ENCODE results near the gene PCDHA11. TPM values are rescaled to one million over a fixed set of nuclear protein-coding genes. Genes with fewer than 3 reads are reported as not detected.
"Not testable (repeated sequence)": the region's sequence is repeated elsewhere in the genome, so short reads cannot be mapped to it uniquely, and the experiment has no call there.

PCDHA11 gene
- total RNA-seq, 1 experiment from 2014 or later, result not detected

DNA sequence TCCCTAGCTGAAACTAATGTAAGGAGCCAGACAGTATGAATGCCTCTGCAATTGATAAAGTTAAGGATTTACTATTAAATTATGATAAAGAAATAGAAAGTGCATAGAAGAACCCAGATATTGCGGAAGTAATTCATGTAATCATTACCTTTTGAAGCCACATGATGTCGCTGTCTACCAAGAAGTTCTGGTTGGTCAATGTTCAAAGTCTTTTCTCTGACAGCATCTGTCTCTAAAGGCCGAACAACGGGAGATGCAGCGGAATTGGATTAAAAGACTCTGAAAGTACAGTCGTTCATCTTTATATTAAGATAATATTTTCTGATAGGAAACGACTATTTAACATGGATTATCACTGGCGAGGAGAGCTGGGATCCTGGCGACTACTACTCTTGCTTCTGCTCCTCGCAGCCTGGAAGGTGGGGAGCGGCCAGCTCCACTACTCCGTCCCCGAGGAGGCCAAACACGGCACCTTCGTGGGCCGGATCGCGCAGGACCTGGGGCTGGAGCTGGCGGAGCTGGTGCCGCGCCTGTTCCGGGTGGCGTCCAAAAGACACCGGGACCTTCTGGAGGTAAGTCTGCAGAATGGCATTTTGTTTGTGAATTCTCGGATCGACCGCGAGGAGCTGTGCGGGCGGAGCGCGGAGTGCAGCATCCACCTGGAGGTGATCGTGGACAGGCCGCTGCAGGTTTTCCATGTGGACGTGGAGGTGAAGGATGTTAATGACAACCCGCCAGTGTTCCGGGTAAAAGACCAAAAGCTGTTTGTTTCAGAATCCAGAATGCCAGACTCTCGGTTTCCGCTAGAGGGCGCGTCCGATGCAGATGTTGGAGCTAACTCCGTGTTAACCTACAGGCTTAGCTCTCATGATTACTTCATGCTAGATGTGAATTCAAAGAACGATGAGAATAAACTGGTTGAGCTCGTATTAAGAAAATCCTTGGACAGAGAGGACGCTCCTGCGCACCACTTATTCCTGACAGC is 27.5 kb upstream of the PCDHA11 start, which contains the start of gene PCDHA8:
Gene PCDHA8, plus strand, starts transcription at position 210 of the 985 bp plus-strand sequence. Its CDS starts 135 bp downstream, at position 345.
- Mint-ChIP-seq H3K36me3 (ENCODE audit: insufficient read depth, unreplicated experiment) (no peaks in the 10 kb centered on the region), H3K9me3 (ENCODE audit: unreplicated experiment) (no peaks in the 10 kb centered on the region), H3K4me3 (ENCODE audit: unreplicated experiment) (no peak within 1 kb of the TSS), H3K27me3 (ENCODE audit: insufficient read depth, unreplicated experiment) (no peaks in the 10 kb centered on the region), H3K27ac (ENCODE audit: unreplicated experiment) (no peak within 1 kb of the TSS), H3K4me1 (ENCODE audit: low read depth, unreplicated experiment) (no peaks in the 10 kb centered on the region)
- Histone ChIP-seq H3K4me1 (no peaks in the 10 kb centered on the region), H3K4me3 (ENCODE audit: low read depth, low read length) (no peak within 1 kb of the TSS), H3K9me3 (0 out of 2 replicates have a peak, but pooled peaks cover 3% of the 10 kb centered on the region), H3K27me3 (replicated peaks; ENCODE audit: control insufficient read depth, insufficient read depth, low read length) (no peaks in the 10 kb centered on the region), H3K36me3 (ENCODE audit: control insufficient read depth, insufficient read depth, low read length) (no peaks in the 10 kb centered on the region)
- BruUV-seq (replicated peaks), result no TSS peak
- ChIA-PET POLR2A (no interaction called here), CTCF (interaction anchor here (0.6 kb wide), 1 partner anchor 587 kb away, joined by 3 read pairs; no protein-coding TSS in a partner anchor)
- no peak for DNase-seq
- intact Hi-C loops (cut with micrococcal nuclease; ENCODE audit: unreplicated experiment), result loop anchor here (1.0 kb wide), 1 partner anchor 200 kb away; no protein-coding TSS in a partner anchor
- TF ChIP-seq, protein P1, sequence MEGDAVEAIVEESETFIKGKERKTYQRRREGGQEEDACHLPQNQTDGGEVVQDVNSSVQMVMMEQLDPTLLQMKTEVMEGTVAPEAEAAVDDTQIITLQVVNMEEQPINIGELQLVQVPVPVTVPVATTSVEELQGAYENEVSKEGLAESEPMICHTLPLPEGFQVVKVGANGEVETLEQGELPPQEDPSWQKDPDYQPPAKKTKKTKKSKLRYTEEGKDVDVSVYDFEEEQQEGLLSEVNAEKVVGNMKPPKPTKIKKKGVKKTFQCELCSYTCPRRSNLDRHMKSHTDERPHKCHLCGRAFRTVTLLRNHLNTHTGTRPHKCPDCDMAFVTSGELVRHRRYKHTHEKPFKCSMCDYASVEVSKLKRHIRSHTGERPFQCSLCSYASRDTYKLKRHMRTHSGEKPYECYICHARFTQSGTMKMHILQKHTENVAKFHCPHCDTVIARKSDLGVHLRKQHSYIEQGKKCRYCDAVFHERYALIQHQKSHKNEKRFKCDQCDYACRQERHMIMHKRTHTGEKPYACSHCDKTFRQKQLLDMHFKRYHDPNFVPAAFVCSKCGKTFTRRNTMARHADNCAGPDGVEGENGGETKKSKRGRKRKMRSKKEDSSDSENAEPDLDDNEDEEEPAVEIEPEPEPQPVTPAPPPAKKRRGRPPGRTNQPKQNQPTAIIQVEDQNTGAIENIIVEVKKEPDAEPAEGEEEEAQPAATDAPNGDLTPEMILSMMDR (IDR thresholded peaks at IDR 0.05; ENCODE audit: insufficient read depth in 1 of 2, low read depth in 1 of 2, low read length in 1 of 2, severe bottlenecking in 1 of 2, unreplicated experiment in 1 of 2), result no peak

DNA sequence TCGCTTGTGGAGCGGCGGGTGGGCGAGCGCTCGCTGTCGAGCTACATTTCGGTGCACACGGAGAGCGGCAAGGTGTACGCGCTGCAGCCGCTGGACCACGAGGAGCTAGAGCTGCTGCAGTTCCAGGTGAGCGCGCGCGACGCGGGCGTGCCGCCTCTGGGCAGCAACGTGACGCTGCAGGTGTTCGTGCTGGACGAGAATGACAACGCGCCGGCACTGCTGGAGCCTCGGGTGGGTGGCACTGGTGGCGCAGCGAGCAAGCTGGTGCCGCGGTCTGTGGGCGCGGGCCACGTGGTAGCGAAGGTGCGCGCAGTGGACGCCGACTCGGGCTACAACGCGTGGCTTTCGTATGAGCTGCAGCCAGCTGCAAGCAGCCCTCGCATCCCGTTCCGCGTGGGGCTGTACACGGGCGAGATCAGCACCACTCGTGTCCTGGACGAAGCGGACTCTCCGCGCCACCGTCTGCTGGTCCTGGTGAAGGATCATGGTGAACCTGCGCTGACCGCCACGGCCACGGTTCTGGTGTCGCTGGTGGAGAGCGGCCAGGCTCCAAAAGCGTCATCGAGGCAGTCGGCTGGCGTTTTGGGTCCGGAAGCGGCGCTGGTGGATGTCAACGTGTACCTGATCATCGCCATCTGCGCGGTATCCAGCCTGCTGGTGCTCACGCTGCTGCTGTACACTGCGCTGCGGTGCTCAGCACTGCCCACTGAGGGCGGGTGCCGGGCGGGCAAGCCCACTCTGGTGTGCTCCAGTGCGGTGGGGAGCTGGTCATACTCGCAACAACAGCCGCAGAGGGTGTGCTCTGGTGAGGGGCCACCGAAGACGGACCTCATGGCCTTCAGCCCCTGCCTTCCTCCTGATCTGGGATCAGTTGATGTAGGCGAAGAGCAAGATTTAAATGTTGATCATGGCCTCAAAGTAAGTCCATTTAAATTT is 25.7 kb upstream of the PCDHA11 start:
- H3K27me3 ChIP-seq (replicated peaks; ENCODE audit: control insufficient read depth, insufficient read depth, low read length), result no peaks in the 10 kb centered on the region
- CTCF ChIA-PET, result no interaction called here
- no peak for DNase-seq
- POLR2A ChIA-PET, result no interaction called here
- no peaks in the 10 kb centered on the region for H3K4me1 Mint-ChIP-seq (ENCODE audit: low read depth, unreplicated experiment)
- no peaks in the 10 kb centered on the region for H3K27me3 Mint-ChIP-seq (ENCODE audit: insufficient read depth, unreplicated experiment)
- H3K4me3 Mint-ChIP-seq (ENCODE audit: unreplicated experiment), result no peak overlapping the region
- no peaks in the 10 kb centered on the region for H3K36me3 Mint-ChIP-seq (ENCODE audit: insufficient read depth, unreplicated experiment)
- no peak overlapping the region for H3K27ac Mint-ChIP-seq (ENCODE audit: unreplicated experiment)
- no peaks in the 10 kb centered on the region for H3K36me3 ChIP-seq (ENCODE audit: control insufficient read depth, insufficient read depth, low read length)
- TF ChIP-seq, protein P1 (IDR thresholded peaks at IDR 0.05; ENCODE audit: insufficient read depth in 1 of 2, low read depth in 1 of 2, low read length in 1 of 2, severe bottlenecking in 1 of 2, unreplicated experiment in 1 of 2), result no peak
- H3K4me1 ChIP-seq, result no peaks in the 10 kb centered on the region
- H3K9me3 ChIP-seq, result peaks cover 7% of the 10 kb centered on the region; the same call in 1 of the 2 replicates
- no peak overlapping the region for H3K4me3 ChIP-seq (ENCODE audit: low read depth, low read length)
- BruUV-seq (replicated peaks), result no TSS peak
- no peaks in the 10 kb centered on the region for H3K9me3 Mint-ChIP-seq (ENCODE audit: unreplicated experiment)
- intact Hi-C loops (cut with micrococcal nuclease; ENCODE audit: unreplicated experiment), result no loop called here

DNA sequence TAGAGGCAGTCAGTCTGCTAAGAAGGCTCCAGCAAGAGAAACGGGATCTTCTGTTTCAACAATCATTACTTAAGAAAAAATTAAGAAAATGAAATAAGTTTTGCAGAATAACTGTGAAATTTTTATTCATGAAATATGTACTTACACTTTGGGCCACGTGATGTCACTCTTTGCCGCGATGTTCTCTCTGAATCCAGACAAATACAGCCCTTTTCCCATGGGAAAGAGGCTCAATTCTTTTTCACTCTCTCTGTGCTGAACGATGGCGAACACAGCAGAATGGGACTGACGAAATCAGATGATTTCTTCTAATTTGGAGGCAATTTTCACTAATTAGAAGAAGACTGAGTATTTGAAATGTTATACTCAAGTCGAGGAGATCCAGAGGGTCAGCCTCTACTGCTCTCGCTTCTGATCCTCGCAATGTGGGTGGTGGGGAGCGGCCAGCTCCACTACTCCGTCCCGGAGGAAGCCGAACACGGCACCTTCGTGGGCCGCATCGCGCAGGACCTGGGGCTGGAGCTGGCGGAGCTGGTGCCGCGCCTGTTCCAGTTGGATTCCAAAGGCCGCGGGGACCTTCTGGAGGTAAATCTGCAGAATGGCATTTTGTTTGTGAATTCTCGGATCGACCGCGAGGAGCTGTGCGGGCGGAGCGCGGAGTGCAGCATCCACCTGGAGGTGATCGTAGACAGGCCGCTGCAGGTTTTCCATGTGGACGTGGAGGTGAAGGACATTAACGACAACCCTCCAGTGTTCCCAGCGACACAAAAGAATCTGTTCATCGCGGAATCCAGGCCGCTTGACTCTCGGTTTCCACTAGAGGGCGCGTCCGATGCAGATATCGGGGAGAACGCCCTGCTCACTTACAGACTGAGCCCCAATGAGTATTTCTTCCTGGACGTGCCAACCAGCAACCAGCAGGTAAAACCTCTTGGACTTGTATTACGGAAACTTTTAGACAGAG is 20.3 kb upstream of the PCDHA11 start, which contains the start of gene PCDHA9:
Gene PCDHA9, plus strand, starts transcription at position 244 of the 964 bp plus-strand sequence. Its CDS starts 114 bp downstream, at position 358.
- DNase-seq; H3K36me3 Mint-ChIP-seq (ENCODE audit: insufficient read depth, unreplicated experiment); H3K9me3 Mint-ChIP-seq (ENCODE audit: unreplicated experiment); H3K4me1 ChIP-seq; H3K9me3 ChIP-seq; H3K27ac Mint-ChIP-seq (ENCODE audit: unreplicated experiment); H3K4me3 ChIP-seq (ENCODE audit: low read depth, low read length); POLR2A ChIA-PET; H3K4me3 Mint-ChIP-seq (ENCODE audit: unreplicated experiment); BruUV-seq (replicated peaks); CTCF ChIA-PET; H3K27me3 ChIP-seq (replicated peaks; ENCODE audit: control insufficient read depth, insufficient read depth, low read length); H3K36me3 ChIP-seq (ENCODE audit: control insufficient read depth, insufficient read depth, low read length); H3K27me3 Mint-ChIP-seq (ENCODE audit: insufficient read depth, unreplicated experiment); intact Hi-C loops (cut with micrococcal nuclease; ENCODE audit: unreplicated experiment); H3K4me1 Mint-ChIP-seq (ENCODE audit: low read depth, unreplicated experiment): not testable (repeated sequence)

DNA sequence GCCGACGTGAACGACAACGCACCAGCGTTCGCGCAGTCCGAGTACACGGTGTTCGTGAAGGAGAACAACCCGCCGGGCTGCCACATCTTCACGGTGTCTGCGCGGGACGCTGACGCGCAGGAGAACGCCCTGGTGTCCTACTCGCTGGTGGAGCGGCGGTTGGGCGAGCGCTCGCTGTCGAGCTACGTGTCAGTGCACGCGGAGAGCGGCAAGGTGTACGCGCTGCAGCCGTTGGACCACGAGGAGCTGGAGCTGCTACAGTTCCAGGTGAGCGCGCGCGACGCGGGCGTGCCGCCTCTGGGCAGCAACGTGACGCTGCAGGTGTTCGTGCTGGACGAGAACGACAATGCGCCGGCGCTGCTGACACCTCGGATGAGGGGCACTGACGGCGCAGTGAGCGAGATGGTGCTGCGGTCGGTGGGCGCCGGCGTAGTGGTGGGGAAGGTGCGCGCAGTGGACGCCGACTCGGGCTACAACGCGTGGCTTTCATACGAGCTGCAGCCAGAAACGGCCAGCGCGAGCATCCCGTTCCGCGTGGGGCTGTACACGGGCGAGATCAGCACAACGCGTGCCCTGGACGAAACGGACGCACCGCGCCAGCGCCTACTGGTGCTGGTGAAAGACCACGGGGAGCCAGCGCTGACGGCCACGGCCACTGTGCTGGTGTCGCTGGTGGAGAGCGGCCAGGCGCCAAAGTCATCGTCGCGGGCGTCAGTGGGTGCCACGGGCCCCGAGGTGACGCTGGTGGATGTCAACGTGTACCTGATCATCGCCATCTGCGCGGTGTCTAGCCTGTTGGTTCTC is 18.7 kb upstream of the PCDHA11 start:
- H3K4me1 ChIP-seq; BruUV-seq (replicated peaks); intact Hi-C loops (cut with micrococcal nuclease; ENCODE audit: unreplicated experiment); H3K36me3 ChIP-seq (ENCODE audit: control insufficient read depth, insufficient read depth, low read length); H3K4me3 ChIP-seq (ENCODE audit: low read depth, low read length); H3K36me3 Mint-ChIP-seq (ENCODE audit: insufficient read depth, unreplicated experiment); CTCF ChIA-PET; H3K4me1 Mint-ChIP-seq (ENCODE audit: low read depth, unreplicated experiment); H3K4me3 Mint-ChIP-seq (ENCODE audit: unreplicated experiment); H3K27me3 ChIP-seq (replicated peaks; ENCODE audit: control insufficient read depth, insufficient read depth, low read length); DNase-seq; H3K27ac Mint-ChIP-seq (ENCODE audit: unreplicated experiment); H3K9me3 Mint-ChIP-seq (ENCODE audit: unreplicated experiment); H3K9me3 ChIP-seq; H3K27me3 Mint-ChIP-seq (ENCODE audit: insufficient read depth, unreplicated experiment); POLR2A ChIA-PET: not testable (repeated sequence)

Measured in Caco-2 (cell line).